Suprapubic skin (tissue), 4 donors: ENCODE measurements around the gene SNRPA1. TPM values are rescaled to one million over a fixed set of nuclear protein-coding genes. Genes with fewer than 3 reads are reported as not detected.

Source experiments
- DNase-seq, 2 donors: peaks; one replicate each; pipeline ENCODE4 v3.0.0-alpha.2; 2019; ENCODE audit warnings: low spot score in 2 of 2
- H3K27ac ChIP-seq: fragments of 200-600 bp; sonication (generic); one replicate; pipeline ENCODE4 v1.5.1; 2019
- H3K27me3 ChIP-seq: fragments of 200-600 bp; sonication (generic); one replicate; pipeline ENCODE4 v1.5.1; 2019
- H3K36me3 ChIP-seq: fragments of 200-600 bp; sonication (generic); one replicate; pipeline ENCODE4 v1.5.1; 2019
- H3K4me1 ChIP-seq: fragments of 200-600 bp; sonication (generic); one replicate; pipeline ENCODE4 v1.5.1; 2019
- H3K4me3 ChIP-seq: fragments of 200-600 bp; sonication (generic); one replicate; pipeline ENCODE4 v1.5.1; 2019; ENCODE audit warnings: mild to moderate bottlenecking
- H3K9me3 ChIP-seq: fragments of 200-600 bp; sonication (generic); one replicate; pipeline ENCODE4 v1.5.1; 2019
- EP300 ChIP-seq: sonication (generic); formaldehyde crosslinking; IDR thresholded peaks from one replicate; pipeline ENCODE4 v1.6.1; 2017; ENCODE audit warnings: antibody characterized with exemption
- POLR2A ChIP-seq, 2 donors: fragments of 450-650 bp; IDR thresholded peaks; one replicate each; pipeline ENCODE4 v1.6.1; 2017; ENCODE audit warnings: antibody characterized with exemption in 2 of 2, mild to moderate bottlenecking in 2 of 2, moderate library complexity in 2 of 2
- POLR2AphosphoS5 ChIP-seq, 3 donors: sonication (generic); formaldehyde crosslinking; IDR thresholded peaks; one replicate each; pipeline ENCODE4 v1.6.1; 2017; ENCODE audit warnings: antibody characterized with exemption in 3 of 3
- WGBS: methylation state at CpG from one replicate; pipeline ENCODE4 v1.1.5; 2018; 5-methylcytosine and 5-hydroxymethylcytosine counted together
- total RNA-seq, 4 donors: library from RNA; depleted of rRNA; stranded (reverse); fragments of >200 nt; gene quantifications; one replicate each; pipeline ENCODE4 v1.1.0, GENCODE V29; 2016
- TF ChIP-seq, protein P1 (sequence below), 2 donors: fragments of 200-600 bp in 1 of 2; fragments of 450-650 bp in 1 of 2; sonication (generic) in 1 of 2; IDR thresholded peaks; one replicate each; pipeline ENCODE4 v1.5.1; 2016 to 2019; ENCODE audit warnings: antibody characterized with exemption in 2 of 2, mild to moderate bottlenecking in 1 of 2, moderate library complexity in 1 of 2

Gene SNRPA1
- total RNA-seq, 4 donors from 2014 or later: 43.1 to 122 (median 48.2) TPM

DNA sequence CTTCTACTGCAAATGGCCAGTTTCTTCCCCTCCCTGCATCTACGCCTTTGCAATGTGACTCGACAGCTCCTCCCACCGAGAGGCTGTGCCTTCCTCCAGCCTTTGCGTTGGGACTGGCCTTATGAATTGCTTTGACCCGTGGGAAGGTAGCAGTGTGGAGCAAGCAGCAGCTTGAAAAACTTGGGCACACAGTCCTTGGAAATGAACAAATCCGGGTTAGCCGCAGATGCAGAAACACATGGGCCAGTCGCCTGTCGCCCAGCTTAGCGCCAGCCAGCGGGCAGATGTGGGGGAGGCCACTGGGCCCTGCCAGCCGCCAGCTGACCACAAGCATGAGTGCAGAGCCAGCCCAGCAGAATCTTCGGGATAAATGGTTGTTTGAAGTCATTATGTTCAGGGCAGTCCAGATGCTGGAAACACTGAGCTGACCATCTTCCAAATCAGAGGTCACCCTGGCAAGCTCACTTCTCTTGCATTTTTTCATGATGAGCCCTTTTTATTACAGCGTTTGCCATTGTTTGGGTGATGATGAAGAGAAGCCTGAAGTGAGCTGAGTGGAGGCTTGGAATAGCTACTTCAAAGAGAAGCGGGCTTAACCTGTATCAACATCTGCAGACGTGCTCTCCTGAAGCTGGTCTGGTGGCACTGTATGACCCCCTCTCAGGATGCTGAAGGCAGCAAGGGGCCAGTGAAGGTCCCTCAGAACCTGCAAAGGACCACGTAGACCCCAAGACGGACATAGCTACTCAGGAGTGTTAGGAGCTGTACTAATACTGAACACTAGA is 27.5 kb downstream of the SNRPA1 start:
- no peaks in the 10 kb centered on the region for H3K9me3 ChIP-seq
- TF ChIP-seq POLR2AphosphoS5 (IDR thresholded peaks at IDR 0.05) (no peak), POLR2A (IDR thresholded peaks at IDR 0.05) (no peak), EP300 (no peak)
- TF ChIP-seq, protein P1, sequence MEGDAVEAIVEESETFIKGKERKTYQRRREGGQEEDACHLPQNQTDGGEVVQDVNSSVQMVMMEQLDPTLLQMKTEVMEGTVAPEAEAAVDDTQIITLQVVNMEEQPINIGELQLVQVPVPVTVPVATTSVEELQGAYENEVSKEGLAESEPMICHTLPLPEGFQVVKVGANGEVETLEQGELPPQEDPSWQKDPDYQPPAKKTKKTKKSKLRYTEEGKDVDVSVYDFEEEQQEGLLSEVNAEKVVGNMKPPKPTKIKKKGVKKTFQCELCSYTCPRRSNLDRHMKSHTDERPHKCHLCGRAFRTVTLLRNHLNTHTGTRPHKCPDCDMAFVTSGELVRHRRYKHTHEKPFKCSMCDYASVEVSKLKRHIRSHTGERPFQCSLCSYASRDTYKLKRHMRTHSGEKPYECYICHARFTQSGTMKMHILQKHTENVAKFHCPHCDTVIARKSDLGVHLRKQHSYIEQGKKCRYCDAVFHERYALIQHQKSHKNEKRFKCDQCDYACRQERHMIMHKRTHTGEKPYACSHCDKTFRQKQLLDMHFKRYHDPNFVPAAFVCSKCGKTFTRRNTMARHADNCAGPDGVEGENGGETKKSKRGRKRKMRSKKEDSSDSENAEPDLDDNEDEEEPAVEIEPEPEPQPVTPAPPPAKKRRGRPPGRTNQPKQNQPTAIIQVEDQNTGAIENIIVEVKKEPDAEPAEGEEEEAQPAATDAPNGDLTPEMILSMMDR (IDR thresholded peaks at IDR 0.05): no peak
- WGBS: 48% methylated on average over 11 of the region's 18 CpGs
- DNase-seq: no peak
- H3K27ac ChIP-seq: peak overlapping the region; percentile 54
- H3K27me3 ChIP-seq: no peaks in the 10 kb centered on the region
- H3K4me1 ChIP-seq: peaks cover 20% of the 10 kb centered on the region
- peaks cover 36% of the 10 kb centered on the region for H3K36me3 ChIP-seq
- no peak overlapping the region for H3K4me3 ChIP-seq

DNA sequence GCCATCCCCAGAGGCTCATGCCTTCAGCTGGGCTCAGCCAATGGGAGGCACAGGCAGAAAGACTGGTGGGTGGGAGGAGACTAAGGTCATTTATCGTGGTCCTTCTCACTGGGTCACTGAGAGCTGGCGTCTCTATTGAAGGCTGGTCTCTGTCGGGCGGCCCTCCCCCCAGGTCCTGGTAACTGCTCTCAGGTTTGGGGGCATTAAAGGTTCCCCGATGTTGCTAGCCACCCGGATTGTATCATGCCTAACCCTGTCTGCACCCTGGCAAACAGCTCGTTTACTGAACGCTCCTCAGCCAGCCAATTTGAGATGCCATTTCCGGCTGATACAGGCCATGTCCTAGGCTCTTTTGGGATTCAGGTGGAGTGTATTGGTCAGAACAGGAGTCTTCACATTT is 28.3 kb downstream of the SNRPA1 start:
- Histone ChIP-seq H3K27ac (peak overlapping the region; percentile 54), H3K36me3 (peaks cover 29% of the 10 kb centered on the region), H3K4me3 (no peak overlapping the region), H3K4me1 (peaks cover 20% of the 10 kb centered on the region), H3K9me3 (no peaks in the 10 kb centered on the region), H3K27me3 (no peaks in the 10 kb centered on the region)
- WGBS: 66% methylated on average over 9 of the region's 9 CpGs
- no peak for TF ChIP-seq POLR2AphosphoS5 (IDR thresholded peaks at IDR 0.05)
- no peak for TF ChIP-seq POLR2A (IDR thresholded peaks at IDR 0.05)
- TF ChIP-seq, protein P1 (IDR thresholded peaks at IDR 0.05): no peak
- TF ChIP-seq EP300: no peak
- no peak for DNase-seq

DNA sequence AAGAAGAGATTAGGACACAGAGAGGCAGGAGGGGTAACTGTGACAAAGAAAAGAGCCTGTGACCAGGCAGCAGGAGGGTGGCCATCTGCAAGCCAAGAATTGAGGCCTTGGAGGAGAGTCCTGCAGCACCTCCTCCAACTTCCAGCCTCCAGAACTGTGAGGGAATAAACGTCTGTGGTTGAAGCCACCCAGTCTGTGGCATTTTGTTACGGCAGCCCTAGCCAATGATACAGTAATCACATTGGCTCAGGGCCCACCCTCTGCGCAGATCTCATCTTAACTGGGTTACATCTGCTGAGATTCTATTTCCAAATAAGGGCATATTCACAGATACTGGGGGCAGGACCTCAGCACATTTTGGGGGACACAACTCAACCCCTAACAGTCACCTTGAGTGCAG is 29.0 kb downstream of the SNRPA1 start:
- Histone ChIP-seq H3K9me3 (no peaks in the 10 kb centered on the region), H3K27ac (peak overlapping the region; percentile 54), H3K4me1 (peaks cover 20% of the 10 kb centered on the region), H3K36me3 (peaks cover 21% of the 10 kb centered on the region), H3K4me3 (no peak overlapping the region), H3K27me3 (no peaks in the 10 kb centered on the region)
- no peak for DNase-seq
- 73% methylated on average over 2 of the region's 3 CpGs for whole genome bisulfite sequencing
- TF ChIP-seq EP300 (no peak), POLR2AphosphoS5 (IDR thresholded peaks at IDR 0.05) (no peak)

DNA sequence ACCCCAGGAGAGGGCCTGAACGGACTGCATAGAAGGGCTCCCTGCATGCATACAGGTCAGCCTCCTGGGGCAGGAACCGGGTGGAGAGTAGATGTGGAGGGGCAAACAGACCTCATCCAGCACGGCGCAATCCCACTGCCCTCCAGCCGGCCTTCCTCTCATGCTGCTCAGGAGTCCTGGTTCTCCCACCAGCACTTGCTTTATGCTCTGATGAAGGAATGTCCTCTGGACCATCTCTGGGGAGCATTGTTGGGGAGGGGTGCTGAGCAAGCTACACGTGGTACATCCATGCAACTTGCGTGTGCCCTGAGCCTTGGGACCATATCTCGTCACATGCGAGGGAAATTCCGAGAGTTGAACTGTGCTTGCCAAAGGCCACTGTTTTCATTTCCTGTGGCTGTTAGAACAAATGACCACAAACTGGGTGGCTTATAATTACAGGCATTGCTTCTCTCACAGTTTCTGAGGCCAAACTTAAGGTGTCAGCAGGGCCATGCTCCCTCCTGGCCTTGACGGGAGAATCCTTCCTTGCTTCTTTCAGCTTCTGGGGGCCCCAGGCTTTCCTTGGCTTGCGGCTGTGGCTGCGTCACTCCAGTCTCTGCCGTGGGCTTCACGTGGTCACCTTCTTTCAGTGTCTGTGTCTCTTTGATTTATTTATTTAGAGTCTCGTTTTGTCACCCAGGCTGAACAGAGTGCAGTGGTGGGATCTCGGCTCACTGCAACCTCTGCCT is 30.0 kb downstream of the SNRPA1 start:
- Histone ChIP-seq H3K9me3 (no peaks in the 10 kb centered on the region), H3K27ac (peak overlapping the region; percentile 11), H3K36me3 (peaks cover 12% of the 10 kb centered on the region), H3K4me1 (peaks cover 20% of the 10 kb centered on the region), H3K27me3 (no peaks in the 10 kb centered on the region), H3K4me3 (no peak overlapping the region)
- peak in 1 of 2 donors; percentile 69 for DNase-seq
- WGBS: 85% methylated on average over 10 of the region's 17 CpGs
- TF ChIP-seq, protein P1 (IDR thresholded peaks at IDR 0.05): no peak
- TF ChIP-seq POLR2AphosphoS5 (IDR thresholded peaks at IDR 0.05): no peak
- TF ChIP-seq POLR2A (IDR thresholded peaks at IDR 0.05): no peak
- no peak for TF ChIP-seq EP300

DNA sequence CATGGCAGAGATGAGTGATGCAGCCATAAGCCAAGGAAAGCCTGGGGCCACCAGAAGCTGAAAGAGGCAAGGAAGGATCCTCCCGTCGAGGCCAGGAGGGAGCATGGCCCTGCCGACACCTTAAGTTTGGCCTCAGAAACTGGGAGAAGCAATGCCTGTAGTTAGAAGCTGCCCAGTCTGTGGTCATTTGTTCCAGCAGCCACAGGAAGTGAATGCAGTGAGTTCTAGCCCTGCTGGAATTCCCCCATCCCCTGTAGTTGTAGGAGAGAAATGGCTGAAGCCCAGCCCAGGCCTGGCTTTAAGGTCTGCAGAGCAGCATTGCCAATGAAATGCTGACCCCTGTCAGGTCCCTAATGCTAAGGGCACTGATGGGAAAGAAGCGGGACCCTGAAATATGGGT is 31.0 kb downstream of the SNRPA1 start:
- 91% methylated on average over 4 of the region's 4 CpGs for WGBS
- peaks cover 20% of the 10 kb centered on the region for H3K4me1 ChIP-seq
- no peaks in the 10 kb centered on the region for H3K9me3 ChIP-seq
- TF ChIP-seq, protein P1 (IDR thresholded peaks at IDR 0.05): no peak
- TF ChIP-seq POLR2A (IDR thresholded peaks at IDR 0.05) (no peak), EP300 (no peak), POLR2AphosphoS5 (IDR thresholded peaks at IDR 0.05) (no peak)
- H3K27ac ChIP-seq: no peak overlapping the region
- H3K36me3 ChIP-seq: peaks cover 1% of the 10 kb centered on the region
- no peaks in the 10 kb centered on the region for H3K27me3 ChIP-seq
- no peak overlapping the region for H3K4me3 ChIP-seq
- no peak for DNase-seq
